ENCODE data around the gene COL7A1.

The COL7A1 gene

DNA sequence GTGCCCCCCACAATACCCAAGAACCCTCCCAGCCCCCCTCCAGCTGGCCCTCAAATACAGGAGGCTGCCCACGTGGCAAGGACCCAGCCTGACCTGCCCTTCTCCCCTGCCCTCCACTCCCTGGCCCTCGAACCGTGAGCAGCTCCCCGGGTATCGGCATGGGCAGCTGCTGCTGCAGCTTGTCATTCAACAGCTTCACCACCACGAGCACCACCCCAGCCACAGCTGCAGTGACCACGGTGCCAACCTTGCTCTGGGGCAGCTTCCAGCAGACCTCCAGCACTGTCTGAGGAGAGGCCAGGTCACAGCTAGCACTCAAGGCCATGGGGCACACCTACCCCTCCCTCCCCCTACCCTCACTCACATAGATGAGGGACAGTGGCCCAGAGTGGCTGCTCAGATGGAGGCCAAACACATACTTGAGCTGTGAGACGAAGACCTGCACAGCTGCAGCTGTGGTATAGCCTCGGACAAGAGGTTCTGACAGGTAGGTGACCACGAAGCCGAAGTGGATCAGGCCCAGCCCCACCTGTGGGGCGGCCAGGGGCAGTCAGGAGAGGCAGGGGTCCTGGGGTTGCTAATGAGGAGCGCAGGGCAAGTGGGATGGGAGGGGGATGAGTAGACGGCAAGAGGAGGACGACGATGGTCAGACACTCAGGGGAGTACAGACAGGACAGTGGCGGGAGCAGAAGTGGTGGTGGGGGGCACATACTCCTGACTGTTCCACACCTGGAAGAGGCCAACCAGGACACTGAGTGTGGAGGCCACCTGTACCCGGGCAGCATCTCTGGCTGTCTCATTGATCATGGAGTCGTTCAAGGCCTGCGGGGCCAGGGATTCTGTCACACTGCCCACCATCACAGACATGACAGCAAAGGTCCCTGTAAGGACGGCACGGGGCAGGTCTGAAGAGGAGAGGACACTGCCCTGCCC lies 36.7 kb upstream of the COL7A1 start:
- Histone ChIP-seq H3K36me3 (ENCODE audit: control insufficient read depth, insufficient read depth, low read length, severe bottlenecking) (peaks cover 69% of the 10 kb centered on the region), H3K4me1 (ENCODE audit: control insufficient read depth, insufficient read depth, low read length) (peaks cover 29% of the 10 kb centered on the region), H3K9me3 (ENCODE audit: control insufficient read depth, low read length) (no peaks in the 10 kb centered on the region), H3K27me3 (replicated peaks; ENCODE audit: control insufficient read depth, insufficient read depth, low read length) (no peaks in the 10 kb centered on the region), H3K9ac (ENCODE audit: low read length) (no peak overlapping the region), H3K4me3 (ENCODE audit: low read length) (no peak overlapping the region)
- DNase-seq (ENCODE audit: low read depth): no peak

DNA sequence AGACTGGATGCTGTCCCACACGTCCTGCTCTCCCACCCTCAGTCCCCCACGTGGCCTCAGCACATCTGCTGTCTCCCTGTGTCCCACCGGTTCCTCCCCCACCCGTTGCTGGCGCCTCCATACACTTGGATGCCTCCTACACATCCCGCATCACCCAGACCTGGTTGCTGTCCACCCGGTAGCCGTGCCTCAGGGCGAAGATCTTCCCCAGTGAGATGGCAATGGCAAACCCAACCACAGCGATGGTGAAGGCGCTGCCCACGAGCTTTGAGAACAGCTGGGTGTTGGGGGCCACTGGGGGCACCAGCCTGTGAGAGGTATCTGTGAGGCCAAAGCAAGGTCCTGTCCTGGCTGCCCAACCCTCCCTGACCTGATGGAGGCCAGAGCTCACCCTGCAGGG lies 35.7 kb upstream of the COL7A1 start:
- H3K27me3 ChIP-seq (replicated peaks; ENCODE audit: control insufficient read depth, insufficient read depth, low read length): no peaks in the 10 kb centered on the region
- H3K4me3 ChIP-seq (ENCODE audit: low read length): no peak overlapping the region
- DNase-seq (ENCODE audit: low read depth): no peak
- no peaks in the 10 kb centered on the region for H3K9me3 ChIP-seq (ENCODE audit: control insufficient read depth, low read length)
- H3K9ac ChIP-seq (ENCODE audit: low read length): no peak overlapping the region
- peaks cover 78% of the 10 kb centered on the region for H3K36me3 ChIP-seq (ENCODE audit: control insufficient read depth, insufficient read depth, low read length, severe bottlenecking)
- H3K4me1 ChIP-seq (ENCODE audit: control insufficient read depth, insufficient read depth, low read length): peaks cover 20% of the 10 kb centered on the region

DNA sequence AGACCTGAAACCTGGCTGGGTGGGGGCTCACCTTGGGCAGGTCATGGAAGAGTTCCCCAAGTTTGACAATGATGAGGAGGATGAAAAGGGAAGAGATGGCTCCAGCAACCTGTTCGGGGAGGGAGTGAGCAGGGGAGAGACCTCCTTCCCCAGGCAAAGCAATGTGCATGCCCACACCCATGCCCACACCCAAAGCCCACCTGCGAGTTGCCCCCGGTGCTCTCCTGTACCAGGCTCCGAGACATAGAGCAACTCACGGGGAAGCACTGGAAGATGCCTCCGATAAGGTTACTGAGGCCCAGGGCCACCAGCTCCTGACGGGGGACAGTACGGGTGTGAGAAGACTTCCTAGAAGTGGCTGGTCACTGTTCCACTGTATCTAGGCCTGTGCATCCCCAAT lies 35.3 kb upstream of the COL7A1 start:
- Histone ChIP-seq H3K9ac (ENCODE audit: low read length) (no peak overlapping the region), H3K4me1 (ENCODE audit: control insufficient read depth, insufficient read depth, low read length) (peaks cover 19% of the 10 kb centered on the region), H3K27me3 (replicated peaks; ENCODE audit: control insufficient read depth, insufficient read depth, low read length) (no peaks in the 10 kb centered on the region), H3K4me3 (ENCODE audit: low read length) (no peak overlapping the region), H3K36me3 (ENCODE audit: control insufficient read depth, insufficient read depth, low read length, severe bottlenecking) (peaks cover 82% of the 10 kb centered on the region), H3K9me3 (ENCODE audit: control insufficient read depth, low read length) (no peaks in the 10 kb centered on the region)
- DNase-seq (ENCODE audit: low read depth): no peak

DNA sequence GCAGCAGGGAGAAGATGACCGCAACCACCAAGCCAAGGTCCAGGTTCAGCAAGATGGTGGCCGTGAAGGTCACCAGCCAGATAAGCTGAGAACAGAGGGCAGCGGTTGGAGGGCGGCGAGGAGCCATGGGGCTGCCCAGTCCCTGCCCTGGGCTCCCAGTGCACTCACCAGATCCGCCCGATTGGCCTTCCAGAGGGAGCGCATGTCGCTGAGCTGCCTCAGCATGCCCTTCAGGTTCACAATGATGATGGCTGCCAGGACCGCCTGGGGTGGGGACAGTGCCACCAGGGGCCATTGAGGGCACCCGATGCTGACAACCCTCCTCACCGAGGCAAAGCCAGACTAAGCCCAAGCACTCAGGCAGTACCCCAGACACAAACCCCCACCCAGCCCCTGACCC lies 34.8 kb upstream of the COL7A1 start:
- DNase-seq (ENCODE audit: low read depth): no peak
- no peak overlapping the region for H3K9ac ChIP-seq (ENCODE audit: low read length)
- no peaks in the 10 kb centered on the region for H3K27me3 ChIP-seq (replicated peaks; ENCODE audit: control insufficient read depth, insufficient read depth, low read length)
- no peaks in the 10 kb centered on the region for H3K9me3 ChIP-seq (ENCODE audit: control insufficient read depth, low read length)
- H3K4me3 ChIP-seq (ENCODE audit: low read length): no peak overlapping the region
- peaks cover 19% of the 10 kb centered on the region for H3K4me1 ChIP-seq (ENCODE audit: control insufficient read depth, insufficient read depth, low read length)
- peaks cover 88% of the 10 kb centered on the region for H3K36me3 ChIP-seq (ENCODE audit: control insufficient read depth, insufficient read depth, low read length, severe bottlenecking)

DNA sequence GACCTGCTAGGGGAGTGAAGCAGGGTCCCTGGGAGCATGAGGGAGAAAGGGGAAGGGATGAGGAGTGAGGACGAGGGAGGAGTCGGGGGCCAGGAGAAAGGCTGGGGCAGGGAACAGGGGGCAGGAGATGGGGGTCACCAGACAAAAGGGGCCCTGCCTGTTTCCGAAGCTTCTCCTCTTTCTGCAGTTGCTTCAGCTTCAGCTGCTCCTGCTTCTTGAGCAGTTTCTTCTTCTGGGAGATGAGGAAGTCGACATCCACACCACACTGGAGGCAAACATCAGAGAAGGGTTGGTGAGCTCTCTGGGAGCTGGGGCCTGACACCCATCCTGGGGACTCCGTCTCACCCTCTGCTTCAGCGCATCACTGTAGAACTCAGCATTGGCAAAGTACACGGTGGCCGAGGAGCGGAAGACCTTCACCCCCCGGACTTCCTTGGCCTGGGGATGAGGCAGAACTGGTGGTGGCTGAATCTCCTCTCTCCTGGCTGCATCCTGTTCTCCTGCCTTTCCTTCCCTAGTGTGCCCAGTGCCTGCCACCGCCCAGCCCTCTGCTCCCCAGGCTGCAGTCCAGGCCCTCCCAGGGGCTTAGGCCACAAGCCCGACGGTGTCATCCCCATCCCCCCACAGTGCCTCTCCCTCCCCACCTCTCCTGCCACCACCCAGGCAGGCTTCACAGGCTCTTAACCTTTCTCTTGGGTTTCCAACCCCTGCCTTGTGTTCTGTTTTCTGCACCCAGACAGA lies 33.3 kb upstream of the COL7A1 start:
- no peak for DNase-seq (ENCODE audit: low read depth)
- peaks cover 87% of the 10 kb centered on the region for H3K36me3 ChIP-seq (ENCODE audit: control insufficient read depth, insufficient read depth, low read length, severe bottlenecking)
- H3K4me3 ChIP-seq (ENCODE audit: low read length): no peak overlapping the region
- no peaks in the 10 kb centered on the region for H3K9me3 ChIP-seq (ENCODE audit: control insufficient read depth, low read length)
- no peak overlapping the region for H3K9ac ChIP-seq (ENCODE audit: low read length)
- no peaks in the 10 kb centered on the region for H3K27me3 ChIP-seq (replicated peaks; ENCODE audit: control insufficient read depth, insufficient read depth, low read length)
- H3K4me1 ChIP-seq (ENCODE audit: control insufficient read depth, insufficient read depth, low read length): peaks cover 5% of the 10 kb centered on the region

DNA sequence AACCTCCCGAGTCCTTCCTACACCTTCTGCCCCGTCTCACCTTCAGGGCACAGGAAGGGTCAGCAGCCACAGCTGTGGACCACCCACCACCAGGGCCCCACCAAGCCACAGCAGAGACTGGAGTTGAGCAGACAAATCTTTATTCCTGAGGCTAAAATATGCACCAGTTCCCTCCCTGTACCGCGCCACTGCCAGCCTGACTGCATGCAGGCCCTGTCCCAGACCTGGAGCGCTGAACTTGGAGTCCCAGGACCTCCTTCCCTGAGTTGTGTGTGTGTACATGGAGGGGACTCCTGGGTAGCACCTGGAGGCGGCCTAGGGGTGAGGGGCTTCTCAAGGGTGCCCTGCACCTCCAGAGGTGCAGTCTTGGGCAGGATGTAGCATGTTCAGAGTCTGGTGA lies 30.5 kb upstream of the COL7A1 start:
- no peak overlapping the region for H3K9ac ChIP-seq (ENCODE audit: low read length)
- H3K27me3 ChIP-seq (replicated peaks; ENCODE audit: control insufficient read depth, insufficient read depth, low read length): no peaks in the 10 kb centered on the region
- no peaks in the 10 kb centered on the region for H3K9me3 ChIP-seq (ENCODE audit: control insufficient read depth, low read length)
- no peak overlapping the region for H3K4me3 ChIP-seq (ENCODE audit: low read length)
- H3K36me3 ChIP-seq (ENCODE audit: control insufficient read depth, insufficient read depth, low read length, severe bottlenecking): peaks cover 59% of the 10 kb centered on the region
- no peak for DNase-seq (ENCODE audit: low read depth)
- H3K4me1 ChIP-seq (ENCODE audit: control insufficient read depth, insufficient read depth, low read length): no peaks in the 10 kb centered on the region

DNA sequence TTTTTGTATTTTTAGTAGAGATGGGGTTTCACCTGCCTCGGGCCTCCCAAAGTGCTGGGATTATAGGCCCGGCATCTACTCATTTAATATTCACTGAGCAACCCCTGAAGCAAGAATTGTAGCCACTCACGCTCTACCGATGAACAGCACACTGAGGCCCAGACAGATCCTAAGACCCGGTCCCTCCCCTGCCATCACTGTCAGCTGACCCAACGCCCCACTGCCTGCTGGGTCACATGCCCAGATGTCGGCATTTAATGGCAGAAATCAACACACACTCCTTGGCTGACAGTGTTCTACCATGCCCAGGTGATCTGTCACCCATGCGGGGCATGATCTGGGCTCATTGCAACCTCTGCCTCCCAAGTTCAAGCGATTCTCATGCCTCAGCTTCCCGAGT lies 29.6 kb upstream of the COL7A1 start:
- Histone ChIP-seq H3K9ac (ENCODE audit: low read length) (no peak overlapping the region), H3K27me3 (replicated peaks; ENCODE audit: control insufficient read depth, insufficient read depth, low read length) (no peaks in the 10 kb centered on the region), H3K4me3 (ENCODE audit: low read length) (no peak overlapping the region), H3K36me3 (ENCODE audit: control insufficient read depth, insufficient read depth, low read length, severe bottlenecking) (peaks cover 51% of the 10 kb centered on the region), H3K4me1 (ENCODE audit: control insufficient read depth, insufficient read depth, low read length) (peaks cover 3% of the 10 kb centered on the region), H3K9me3 (ENCODE audit: control insufficient read depth, low read length) (no peaks in the 10 kb centered on the region)
- no peak for DNase-seq (ENCODE audit: low read depth)

DNA sequence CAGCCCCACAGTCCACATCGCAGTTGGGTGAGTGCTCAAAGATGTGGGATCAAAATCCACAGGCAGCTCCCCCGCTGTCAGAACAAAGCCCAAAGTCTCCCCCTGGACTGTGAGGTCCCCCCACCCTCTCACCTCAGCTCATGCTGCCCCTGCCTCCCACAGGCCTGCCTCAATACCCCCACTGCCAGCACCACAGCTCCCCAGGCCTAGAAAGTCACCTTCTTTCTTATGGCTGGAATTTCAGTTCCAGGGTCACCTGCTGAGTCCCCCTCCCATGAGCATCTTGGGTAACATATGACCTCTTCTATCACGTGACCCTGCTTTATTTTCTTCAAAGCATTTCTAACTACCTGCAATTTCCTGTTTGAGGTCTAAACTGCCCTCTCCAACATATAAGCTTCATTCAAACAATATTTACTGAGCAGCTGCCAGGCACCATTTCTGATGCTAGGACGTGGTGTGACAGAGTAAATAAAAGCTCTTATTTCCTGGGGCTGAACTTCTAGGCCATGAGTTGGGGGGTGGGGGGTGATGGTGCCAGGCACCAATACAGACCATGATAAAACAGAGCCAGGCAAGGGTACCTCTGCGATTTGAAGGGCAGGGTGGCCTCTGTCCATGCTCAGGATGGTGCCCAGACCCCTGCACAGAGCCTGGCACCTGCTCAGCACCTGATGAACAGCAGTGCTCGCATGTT lies 28.9 kb upstream of the COL7A1 start:
- Histone ChIP-seq H3K9me3 (ENCODE audit: control insufficient read depth, low read length) (no peaks in the 10 kb centered on the region), H3K36me3 (ENCODE audit: control insufficient read depth, insufficient read depth, low read length, severe bottlenecking) (peaks cover 43% of the 10 kb centered on the region)
- DNase-seq (ENCODE audit: low read depth): no peak

DNA sequence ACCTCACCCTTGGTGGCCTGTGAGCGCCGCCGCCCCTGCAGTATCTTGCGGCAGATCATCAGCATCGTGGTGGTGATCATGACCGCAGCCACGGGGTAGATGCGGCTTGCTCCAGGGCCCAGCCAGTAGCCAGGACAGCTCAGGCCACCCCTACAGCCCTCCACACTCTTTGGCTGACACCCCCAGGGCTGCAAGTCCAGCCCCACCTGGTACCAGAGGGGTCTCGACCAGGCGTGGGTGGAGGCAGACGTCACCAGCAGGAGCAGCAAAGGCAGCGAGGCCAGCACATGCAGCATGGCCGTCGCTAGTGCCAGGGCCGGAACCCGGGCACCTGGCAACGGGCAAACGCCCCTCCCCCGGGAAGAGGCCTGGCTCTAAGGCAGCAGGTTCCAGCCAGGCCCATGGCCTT lies 26.3 kb upstream of the COL7A1 start, which contains the start of gene TMEM89:
Gene TMEM89, minus strand, starts transcription at position 309 of the 409 bp plus-strand sequence. Its CDS starts 13 bp downstream, at position 296.
- no peak for DNase-seq (ENCODE audit: low read depth)
- H3K4me3 ChIP-seq (ENCODE audit: low read length): no peak within 1 kb of the TSS
- no peaks in the 10 kb centered on the region for H3K27me3 ChIP-seq (replicated peaks; ENCODE audit: control insufficient read depth, insufficient read depth, low read length)
- peaks cover 18% of the 10 kb centered on the region for H3K36me3 ChIP-seq (ENCODE audit: control insufficient read depth, insufficient read depth, low read length, severe bottlenecking)
- peaks cover 16% of the 10 kb centered on the region for H3K4me1 ChIP-seq (ENCODE audit: control insufficient read depth, insufficient read depth, low read length)
- H3K9me3 ChIP-seq (ENCODE audit: control insufficient read depth, low read length): peaks cover 14% of the 10 kb centered on the region
- no peak within 1 kb of the TSS for H3K9ac ChIP-seq (ENCODE audit: low read length)

More for the DNA sequence above, 28.9 kb upstream of the COL7A1 start:
- Histone ChIP-seq H3K9ac (ENCODE audit: low read length) (no peak overlapping the region), H3K4me1 (ENCODE audit: control insufficient read depth, insufficient read depth, low read length) (peaks cover 11% of the 10 kb centered on the region), H3K27me3 (replicated peaks; ENCODE audit: control insufficient read depth, insufficient read depth, low read length) (no peaks in the 10 kb centered on the region), H3K4me3 (ENCODE audit: low read length) (no peak overlapping the region)

DNA sequence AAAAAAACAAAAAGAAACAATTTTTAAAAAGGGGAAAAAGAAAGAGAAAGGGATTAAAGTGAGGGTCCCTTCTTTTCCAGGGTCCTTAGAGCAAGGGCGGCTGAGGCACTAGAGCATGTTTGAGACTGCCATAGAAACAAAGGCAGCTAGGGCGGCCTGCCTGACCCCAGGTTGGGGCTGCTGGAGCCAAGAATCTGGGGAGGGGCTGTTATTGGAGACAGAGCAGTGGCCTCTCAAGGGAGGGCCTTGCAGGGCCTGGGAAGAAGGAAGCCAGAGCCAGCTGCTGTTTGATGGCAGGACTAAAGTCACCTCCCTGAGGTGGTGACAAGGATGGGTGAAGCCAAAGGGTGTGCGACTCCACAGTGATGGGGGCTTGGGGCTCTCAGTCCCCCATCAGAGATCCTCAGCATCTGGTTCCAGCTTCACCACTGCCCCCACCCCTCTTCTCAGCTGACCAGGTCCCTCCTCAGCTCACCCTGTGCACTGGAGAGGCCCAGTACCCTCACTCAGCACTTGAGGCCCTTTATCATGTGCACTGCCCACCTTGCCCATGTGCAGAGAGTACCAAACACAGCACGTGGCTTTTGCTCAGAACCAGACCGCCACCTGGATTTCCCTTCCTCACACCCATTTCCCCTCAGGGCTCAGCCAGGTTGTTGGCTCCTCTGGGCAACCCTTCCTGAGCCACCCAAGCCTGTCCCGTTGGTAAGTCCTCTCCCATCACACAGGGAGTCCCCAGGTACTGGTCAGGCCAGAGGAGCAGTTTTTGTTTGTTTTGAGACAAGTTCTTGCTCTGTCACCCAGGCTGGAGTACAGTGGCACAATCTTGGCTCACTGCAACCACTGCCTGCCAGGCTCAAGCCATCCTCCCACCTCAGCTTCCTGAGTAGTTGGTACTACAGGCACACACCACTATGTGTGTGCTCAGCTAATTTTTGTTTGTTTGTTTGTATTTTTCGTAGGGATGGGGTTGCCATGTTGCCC lies 24.7 kb upstream of the COL7A1 start:
- Histone ChIP-seq H3K27me3 (replicated peaks; ENCODE audit: control insufficient read depth, insufficient read depth, low read length) (no peaks in the 10 kb centered on the region), H3K4me1 (ENCODE audit: control insufficient read depth, insufficient read depth, low read length) (peaks cover 17% of the 10 kb centered on the region), H3K4me3 (ENCODE audit: low read length) (no peak overlapping the region), H3K9ac (ENCODE audit: low read length) (peak overlapping the region; percentile 82), H3K36me3 (ENCODE audit: control insufficient read depth, insufficient read depth, low read length, severe bottlenecking) (peaks cover 2% of the 10 kb centered on the region), H3K9me3 (ENCODE audit: control insufficient read depth, low read length) (peaks cover 18% of the 10 kb centered on the region)
- no peak for DNase-seq (ENCODE audit: low read depth)
